PC-3 (cell line): ENCODE results near the gene ZNF506.

Source experiments
- CTCF ChIP-seq: fragments of 300-600 bp; sonication (generic); conservative IDR thresholded peaks from 2 replicates; pipeline ENCODE4 v1.5.1; 2017; ENCODE audit warnings: antibody characterized with exemption, low read depth, mild to moderate bottlenecking, low read length
- EZH2phosphoT487 ChIP-seq: fragments of 300-600 bp; sonication (generic); IDR thresholded peaks from 2 replicates; pipeline ENCODE4 v1.6.1; 2018; ENCODE audit warnings: mild to moderate bottlenecking, antibody characterized with exemption, low read length, borderline replicate concordance

GRCh38 chr19:19775891-19776205 is 45.7 kb downstream of the ZNF506 start:
- TF ChIP-seq CTCF (no peak), EZH2phosphoT487 (no peak)
